ENCODE data around the gene PRSS33. TPM values are rescaled to one million over a fixed set of nuclear protein-coding genes. Genes with fewer than 3 reads are reported as not detected.

The PRSS33 gene
- total RNA-seq, 2 experiments from 2014 or later = 0.13 TPM

- CTCF ChIA-PET = no interaction called here
These were observed 34.3 kb upstream of the PRSS33 start for GRCh38 chr16:2821487-2822157.

GRCh38 chr16:2820836-2821486 lies 33.6 kb upstream of the PRSS33 start:
- ChIA-PET POLR2A (no interaction called here), CTCF (no interaction called here)

More at GRCh38 chr16:2821487-2822157, 34.3 kb upstream of the PRSS33 start:
- POLR2A ChIA-PET = no interaction called here

DNA sequence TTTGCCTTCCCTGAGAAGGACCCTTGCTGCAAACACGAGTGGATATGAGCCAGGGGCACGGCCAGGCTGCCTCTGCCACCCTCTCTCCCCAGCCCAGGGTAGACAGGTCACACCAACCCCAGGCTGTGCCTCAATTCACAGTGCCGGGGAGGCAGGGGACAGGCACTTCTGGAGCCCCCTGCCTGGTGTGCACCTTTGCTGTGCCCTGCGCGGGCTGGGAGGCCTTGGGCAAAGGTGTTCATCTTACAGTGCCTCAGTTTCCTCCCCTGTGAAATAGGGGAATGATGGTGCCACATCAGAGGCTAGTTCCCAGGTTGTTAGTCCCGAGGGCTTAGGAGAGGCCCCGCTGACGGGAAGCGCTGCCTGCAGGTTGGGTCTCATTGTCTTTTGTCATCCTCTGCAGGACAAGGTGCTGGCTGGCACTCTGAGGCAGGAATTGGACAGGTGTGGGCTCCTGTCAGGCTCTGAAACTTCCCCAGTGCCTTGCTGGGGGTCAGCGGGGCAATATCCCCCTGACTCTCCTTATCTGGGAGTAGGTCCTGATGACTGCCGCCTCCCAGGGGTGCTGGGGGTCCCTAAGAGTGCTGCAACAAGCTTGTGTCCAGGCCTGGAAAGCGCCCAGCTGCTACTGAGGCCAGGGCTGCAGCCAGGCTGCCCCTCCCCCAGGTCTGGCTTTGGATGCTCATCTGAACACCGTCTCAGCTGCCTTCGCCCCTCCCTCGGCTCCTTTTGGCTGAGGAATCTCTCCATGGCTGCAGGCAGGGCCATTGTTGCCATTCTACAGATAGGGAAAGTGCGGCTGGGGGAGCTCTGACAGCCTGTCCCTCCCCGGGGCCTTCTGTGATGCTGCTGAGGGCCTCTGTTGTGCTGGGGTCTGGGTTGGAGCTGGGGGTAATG lies 32.8 kb upstream of the PRSS33 start:
- ChIA-PET POLR2A (no interaction called here), CTCF (no interaction called here)

- POLR2A ChIA-PET = no interaction called here
- CTCF ChIA-PET = no interaction called here
These were observed 32.0 kb upstream of the PRSS33 start for GRCh38 chr16:2819179-2819938.

DNA sequence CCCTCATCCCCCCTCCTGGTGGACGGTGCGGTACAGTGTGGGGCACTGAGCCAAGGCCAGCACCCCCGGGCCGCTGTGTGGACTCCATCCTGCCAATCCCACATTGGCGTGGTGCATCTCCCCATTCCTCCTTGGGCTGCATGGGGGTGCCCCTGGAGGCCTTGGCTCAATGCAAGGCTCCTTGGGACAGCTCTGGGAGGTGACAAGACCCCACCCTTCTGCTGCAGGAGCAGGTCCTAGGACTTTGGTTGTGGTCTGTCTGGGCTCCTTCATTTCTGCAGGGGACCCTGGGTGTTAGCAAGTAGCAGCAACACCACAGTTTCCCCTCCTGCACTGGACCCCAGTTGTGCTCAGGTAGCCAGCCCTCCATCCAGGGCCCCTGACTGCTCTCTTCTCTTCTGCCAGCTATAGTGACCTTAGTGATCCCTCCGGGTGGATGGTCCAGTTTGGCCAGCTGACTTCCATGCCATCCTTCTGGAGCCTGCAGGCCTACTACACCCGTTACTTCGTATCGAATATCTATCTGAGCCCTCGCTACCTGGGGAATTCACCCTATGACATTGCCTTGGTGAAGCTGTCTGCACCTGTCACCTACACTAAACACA lies 31.0 kb upstream of the PRSS33 start:
- ChIA-PET CTCF (no interaction called here), POLR2A (no interaction called here)

- CTCF ChIA-PET = no interaction called here
- POLR2A ChIA-PET = no interaction called here
These were observed 30.2 kb upstream of the PRSS33 start for GRCh38 chr16:2817340-2818271.

GRCh38 chr16:2816751-2817339 lies 29.5 kb upstream of the PRSS33 start, which contains the start of gene PRSS21:
Gene PRSS21, plus strand, starts transcription at chr16:2817237. Its CDS starts 32 bp downstream, at chr16:2817269.
- ChIA-PET CTCF (interaction anchor here (0.7 kb wide), 1 partner anchor 22 kb away, joined by 3 read pairs; no protein-coding TSS in a partner anchor), POLR2A (no interaction called here)

GRCh38 chr16:2815299-2815771 lies 28.0 kb upstream of the PRSS33 start:
- POLR2A ChIA-PET = no interaction called here

GRCh38 chr16:2814551-2815298 lies 27.4 kb upstream of the PRSS33 start:
- ChIA-PET POLR2A (no interaction called here), CTCF (no interaction called here)

More at GRCh38 chr16:2815299-2815771, 28.0 kb upstream of the PRSS33 start:
- CTCF ChIA-PET = no interaction called here

- POLR2A ChIA-PET = no interaction called here
- CTCF ChIA-PET = interaction anchor here (0.6 kb wide), 1 partner anchor 23 kb away, joined by 4 read pairs; no protein-coding TSS in a partner anchor
These were observed 26.4 kb upstream of the PRSS33 start for GRCh38 chr16:2813771-2814221.

DNA sequence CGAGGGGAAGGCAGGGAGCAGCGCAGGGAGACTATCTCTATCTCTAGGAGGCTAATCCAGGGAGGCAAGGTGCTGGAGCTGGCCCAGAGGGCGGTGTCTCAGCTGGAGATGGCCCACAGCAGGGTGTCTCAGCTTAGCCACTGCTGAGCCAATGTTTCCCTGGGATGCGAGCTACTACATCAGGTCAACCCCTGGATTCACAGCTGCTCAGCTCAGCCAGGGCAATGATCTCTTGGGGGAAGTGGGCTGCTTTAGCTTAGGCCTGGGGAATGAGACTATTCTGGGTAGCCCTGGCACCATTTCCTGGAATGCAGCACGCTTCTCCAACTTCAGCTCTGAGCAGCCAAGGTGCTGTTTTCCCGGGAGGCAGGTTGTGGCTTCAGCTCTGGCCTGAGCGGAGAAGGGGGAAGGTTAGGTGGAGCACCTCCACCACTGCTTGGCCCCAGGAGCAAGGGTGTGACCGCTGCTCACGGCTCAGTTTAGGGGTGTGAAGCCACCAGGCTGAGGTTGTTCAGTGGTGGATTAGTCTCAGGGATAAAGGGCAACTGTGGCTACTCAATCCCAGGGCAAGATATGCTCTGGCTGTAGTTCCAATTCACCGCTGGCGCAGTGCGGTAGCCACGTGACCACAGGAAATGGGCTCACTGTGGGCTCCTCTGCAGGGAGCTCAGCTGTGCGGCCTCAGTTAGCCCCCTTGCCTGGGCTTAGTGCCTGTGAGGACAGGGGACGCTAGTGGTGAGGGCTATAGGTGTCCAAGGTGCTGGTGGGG lies 24.5 kb upstream of the PRSS33 start:
- POLR2A ChIA-PET = no interaction called here
- CTCF ChIA-PET = interaction anchor here (0.5 to 1.2 kb wide), 3 partner anchors 28 to 191 kb away, joined by 3 read pairs; no protein-coding TSS in a partner anchor

DNA sequence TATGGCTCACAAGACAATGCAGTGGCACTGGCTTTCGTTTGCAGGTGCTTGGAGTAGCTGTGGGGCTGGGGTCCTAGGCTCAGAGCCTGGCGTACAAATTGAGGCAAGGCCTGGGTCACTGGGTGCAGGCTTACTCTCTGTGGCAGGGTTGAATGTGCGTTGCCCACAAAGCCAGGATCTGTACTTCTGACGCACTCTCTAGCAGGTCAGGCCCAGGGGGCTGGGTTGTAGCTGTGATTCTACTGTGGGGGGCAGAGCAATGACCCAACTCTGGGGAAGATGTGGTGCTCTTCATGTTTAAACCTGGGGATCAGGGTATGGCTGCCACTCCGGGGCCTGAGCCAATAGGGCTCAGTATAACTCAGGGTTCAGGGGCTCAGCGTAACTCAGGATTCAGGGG lies 23.3 kb upstream of the PRSS33 start:
- ChIA-PET POLR2A (no interaction called here), CTCF (interaction anchor here (1.2 kb wide), 1 partner anchor 29 kb away, joined by 3 read pairs; no protein-coding TSS in a partner anchor)

- CTCF ChIA-PET = no interaction called here
- POLR2A ChIA-PET = no interaction called here
These were observed 21.9 kb upstream of the PRSS33 start for GRCh38 chr16:2809149-2809760.

GRCh38 chr16:2808181-2808580 lies 20.8 kb upstream of the PRSS33 start:
- ChIA-PET POLR2A (no interaction called here), CTCF (no interaction called here)

- ChIA-PET CTCF (interaction anchor here (0.6 kb wide), 1 partner anchor 87 kb away, joined by 3 read pairs; no protein-coding TSS in a partner anchor), POLR2A (no interaction called here)
These were observed 18.9 kb upstream of the PRSS33 start for GRCh38 chr16:2806286-2806685.

GRCh38 chr16:2804728-2805127 lies 17.4 kb upstream of the PRSS33 start:
- ChIA-PET CTCF (no interaction called here), POLR2A (interaction anchor here (0.6 kb wide), 1 partner anchor 1288 kb away, joined by 4 read pairs; no protein-coding TSS in a partner anchor)

Data from activated CD8-positive, alpha-beta memory T cell treated with anti-CD3 and anti-CD28 coated beads for 36 hours (primary cell).